PC-9 (cell line): Measurements from ENCODE around the gene TTLL8.

Experiments
- EZH2 ChIP-seq: fragments of 200-600 bp; sonication (generic); IDR thresholded peaks from 2 replicates; pipeline ENCODE4 v1.8.0; 2017; ENCODE audit warnings: antibody characterized with exemption, low read depth
- TF ChIP-seq, protein P1 (sequence below): fragments of 200-600 bp; sonication (generic); conservative IDR thresholded peaks from 2 replicates; pipeline ENCODE4 v1.6.1; 2017; ENCODE audit warnings: mixed run types, antibody characterized with exemption, mild to moderate bottlenecking, moderate library complexity

DNA sequence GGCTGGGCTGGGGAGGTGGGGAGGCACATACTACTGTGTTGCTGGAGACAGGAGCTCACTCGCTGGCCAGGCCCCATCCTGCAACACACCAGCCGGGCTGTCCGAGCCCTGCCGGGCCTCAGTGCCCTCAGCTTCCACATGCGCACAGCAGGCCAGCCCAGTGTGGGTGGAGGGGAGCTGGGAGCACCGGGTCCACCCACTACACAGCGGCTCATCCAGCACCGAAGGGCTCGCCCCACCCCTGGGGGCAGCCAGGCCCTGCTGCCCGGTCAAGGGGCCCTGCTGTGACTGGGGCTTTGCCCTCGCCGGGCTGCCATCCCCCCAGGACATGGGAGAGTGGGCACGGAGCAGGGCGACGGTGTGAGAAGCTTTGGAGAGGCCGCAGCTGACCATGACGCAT lies 9.3 kb downstream of the TTLL8 start:
- TF ChIP-seq, protein P1, sequence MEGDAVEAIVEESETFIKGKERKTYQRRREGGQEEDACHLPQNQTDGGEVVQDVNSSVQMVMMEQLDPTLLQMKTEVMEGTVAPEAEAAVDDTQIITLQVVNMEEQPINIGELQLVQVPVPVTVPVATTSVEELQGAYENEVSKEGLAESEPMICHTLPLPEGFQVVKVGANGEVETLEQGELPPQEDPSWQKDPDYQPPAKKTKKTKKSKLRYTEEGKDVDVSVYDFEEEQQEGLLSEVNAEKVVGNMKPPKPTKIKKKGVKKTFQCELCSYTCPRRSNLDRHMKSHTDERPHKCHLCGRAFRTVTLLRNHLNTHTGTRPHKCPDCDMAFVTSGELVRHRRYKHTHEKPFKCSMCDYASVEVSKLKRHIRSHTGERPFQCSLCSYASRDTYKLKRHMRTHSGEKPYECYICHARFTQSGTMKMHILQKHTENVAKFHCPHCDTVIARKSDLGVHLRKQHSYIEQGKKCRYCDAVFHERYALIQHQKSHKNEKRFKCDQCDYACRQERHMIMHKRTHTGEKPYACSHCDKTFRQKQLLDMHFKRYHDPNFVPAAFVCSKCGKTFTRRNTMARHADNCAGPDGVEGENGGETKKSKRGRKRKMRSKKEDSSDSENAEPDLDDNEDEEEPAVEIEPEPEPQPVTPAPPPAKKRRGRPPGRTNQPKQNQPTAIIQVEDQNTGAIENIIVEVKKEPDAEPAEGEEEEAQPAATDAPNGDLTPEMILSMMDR, result no peak
- TF ChIP-seq EZH2, result no peak
